HepG2 (cell line): ENCODE measurements around the gene BCL2L13. TPM values are rescaled to one million over a fixed set of nuclear protein-coding genes. Genes with fewer than 3 reads are reported as not detected.

Source experiments
- ATAC-seq: fragments of 200-7000 bp; cut with Tn5 transposase; 3 replicates; pipeline ENCODE4 v1.9.1; 2020; ENCODE audit warnings: mild to moderate bottlenecking, moderate library complexity
- BruUV-seq: library from RNA; stranded (reverse); fragments of 400-500 nt; replicated peaks from 2 replicates; lab custom pipeline; 2021; lab: Mats Ljungman, UMichigan
- CTCF ChIA-PET: fragments of 300-600 bp; formaldehyde crosslinking; extraction: SDS; loops from one replicate; lab custom pipeline; 2021; ENCODE audit warnings: low total read pairs, inconsistent platforms, low intra/inter-chr PET ratio; lab: Yijun Ruan, JAX
- POLR2A ChIA-PET: fragments of 350-600 bp; sonication (Branson Sonifier 250); formaldehyde crosslinking; loops from one replicate; lab custom pipeline; 2020; ENCODE audit warnings: antibody characterized with exemption, inconsistent platforms; lab: Yijun Ruan, JAX
- DNase-seq: peaks from one replicate; pipeline ENCODE4 v3.0.0-alpha.2; 2015; ENCODE audit warnings: low spot score
- FAIRE-seq: peaks from 3 replicates; lab custom pipeline; 2011; peaks lifted over from hg19 to GRCh38; lab: Jason Lieb, UNC
- H2AFZ ChIP-seq: one replicate; pipeline ENCODE4 v1.6.1; 2011; ENCODE audit warnings: low read length, inconsistent platforms
- H3K27ac ChIP-seq: fragments of 300-600 bp; 3 replicates; pipeline ENCODE4 v1.8.0; 2011; ENCODE audit warnings: mixed run types, mild to moderate bottlenecking, mixed read lengths, low read length, inconsistent platforms; ENCODE audit not compliant: insufficient read depth; ENCODE audit errors: extremely low read length
- H3K27me3 ChIP-seq, 2 experiments: fragments of 200-600 bp in 1 of 2; 2 replicates in 1 of 2; 3 replicates in 1 of 2; pipeline versions ENCODE4 v1.6.0 to v1.8.0; 2011; ENCODE audit warnings: low read length in 2 of 2, mild to moderate bottlenecking in 2 of 2, moderate library complexity in 2 of 2, inconsistent platforms in 1 of 2; ENCODE audit not compliant: insufficient read depth in 2 of 2, control insufficient read depth in 1 of 2
- H3K36me3 ChIP-seq, 2 experiments: fragments of 200-600 bp in 1 of 2; replicated peaks in 1 of 2; 2 replicates in 1 of 2; 3 replicates in 1 of 2; pipeline versions ENCODE4 v1.5.1 to v1.8.0; 2011; ENCODE audit warnings: low read length in 2 of 2, inconsistent platforms in 1 of 2; ENCODE audit not compliant: insufficient read depth in 2 of 2, control insufficient read depth in 1 of 2
- H3K4me1 ChIP-seq: 2 replicates; pipeline ENCODE4 v1.5.1; 2012; ENCODE audit warnings: low read length, inconsistent platforms; ENCODE audit not compliant: insufficient read depth
- H3K4me2 ChIP-seq: 2 replicates; pipeline ENCODE4 v1.6.0; 2011; ENCODE audit warnings: low read depth, low read length, inconsistent platforms
- H3K4me3 ChIP-seq, 3 experiments: fragments of 200-600 bp in 1 of 3; sonication (generic), shearing (Covaris generic) in 1 of 3; replicated peaks in 1 of 3; 2 replicates each; pipeline ENCODE4 v1.5.1; 2011 to 2016; ENCODE audit warnings: low read length in 3 of 3, inconsistent platforms in 2 of 3, low read depth in 2 of 3, mild to moderate bottlenecking in 2 of 3, control low read depth in 1 of 3, mixed read lengths in 1 of 3; ENCODE audit not compliant: insufficient read depth in 1 of 3
- H3K79me2 ChIP-seq: one replicate; pipeline ENCODE4 v1.6.1; 2011; ENCODE audit warnings: low read length, inconsistent platforms; ENCODE audit not compliant: insufficient read depth
- H3K9ac ChIP-seq: 2 replicates; pipeline ENCODE4 v1.6.0; 2011; ENCODE audit warnings: mild to moderate bottlenecking, low read depth, low read length, inconsistent platforms; ENCODE audit not compliant: insufficient read depth
- H3K9me3 ChIP-seq: 2 replicates; pipeline ENCODE4 v1.5.1; 2012; ENCODE audit warnings: mild to moderate bottlenecking, low read length
- H4K20me1 ChIP-seq: 2 replicates; pipeline ENCODE4 v1.6.0; 2011; ENCODE audit warnings: inconsistent platforms, mild to moderate bottlenecking, low read length, moderate library complexity; ENCODE audit not compliant: insufficient read depth
- BRD4 ChIP-seq: sonication (generic); formaldehyde crosslinking; IDR thresholded peaks from 2 replicates; pipeline ENCODE4 v1.4.0; 2020; ENCODE audit warnings: missing genetic modification reagents
- KDM2A ChIP-seq: sonication (generic); formaldehyde crosslinking; IDR thresholded peaks from 2 replicates; pipeline ENCODE4 v1.4.0; 2020; ENCODE audit warnings: low read depth, missing genetic modification reagents, borderline replicate concordance
- POGZ ChIP-seq: sonication (generic); formaldehyde crosslinking; IDR thresholded peaks from 2 replicates; pipeline ENCODE4 v1.4.0; 2020; ENCODE audit warnings: mild to moderate bottlenecking, missing genetic modification reagents
- ZNF580 ChIP-seq: IDR thresholded peaks from 2 replicates; pipeline ENCODE4 v1.6.1; 2016; ENCODE audit warnings: low read depth, borderline replicate concordance
- ZNF672 ChIP-seq: sonication (generic); formaldehyde crosslinking; IDR thresholded peaks from 2 replicates; pipeline ENCODE4 v1.8.1; 2022; ENCODE audit warnings: missing genetic modification reagents
- WGBS: methylation state at CpG from one replicate; pipeline ENCODE4 v1.1.6; 2017; ENCODE audit warnings: low lambda C conversion rate; 5-methylcytosine and 5-hydroxymethylcytosine counted together
- in situ Hi-C: cut with HindIII; loops from 2 replicates; pipeline ENCODE4 v1.10.0; 2017; ENCODE audit warnings: low pct_unique_long_range_greater_than_20kb; ENCODE audit not compliant: extremely low pct_ligation_motif_present
- intact Hi-C: fragments of 100-400 bp; cut with micrococcal nuclease; formaldehyde crosslinking; loops from one replicate; pipeline ENCODE4 v1.10.0; 2022; ENCODE audit not compliant: unreplicated experiment
- polyA plus RNA-seq, 8 experiments: library from polyadenylated mRNA; depleted of rRNA in 3 of 8; stranded (reverse) in 7 of 8; unstranded in 1 of 8; fragments of >200 nt; fragmentation: Illumina TruSeq in 4 of 8; extraction: Trizol in 4 of 8; gene quantifications; 2 replicates each; pipeline versions ENCODE4 v1.2.1 to v1.2.3, GENCODE V29; 2011 to 2016; ENCODE audit warnings: low read depth in 4 of 8, missing spikeins in 1 of 8, mixed read lengths in 1 of 8; ENCODE audit not compliant: insufficient read depth in 1 of 8
- total RNA-seq, 5 experiments: library from RNA; depleted of rRNA; stranded (reverse); fragments of >200 nt; fragmentation: Illumina TruSeq; extraction: Trizol; gene quantifications; 2 replicates each; pipeline ENCODE4 v1.2.3, GENCODE V29; 2016; ENCODE audit warnings: low read depth in 1 of 5

The BCL2L13 gene
- total and polyA plus RNA-seq, 2 of the 13 experiments (the other 11 are each of a cell fraction or from before 2014, with no cell fraction given): 13.5 to 14.6 TPM

GRCh38 chr22:17739196-17739975 lies 100.8 kb downstream of the BCL2L13 start (continued):
- TF ChIP-seq BRD4 (CRISPR knock-in tag) (no peak), POGZ (CRISPR knock-in tag) (no peak), ZNF672 (CRISPR knock-in tag) (no peak)

DNA sequence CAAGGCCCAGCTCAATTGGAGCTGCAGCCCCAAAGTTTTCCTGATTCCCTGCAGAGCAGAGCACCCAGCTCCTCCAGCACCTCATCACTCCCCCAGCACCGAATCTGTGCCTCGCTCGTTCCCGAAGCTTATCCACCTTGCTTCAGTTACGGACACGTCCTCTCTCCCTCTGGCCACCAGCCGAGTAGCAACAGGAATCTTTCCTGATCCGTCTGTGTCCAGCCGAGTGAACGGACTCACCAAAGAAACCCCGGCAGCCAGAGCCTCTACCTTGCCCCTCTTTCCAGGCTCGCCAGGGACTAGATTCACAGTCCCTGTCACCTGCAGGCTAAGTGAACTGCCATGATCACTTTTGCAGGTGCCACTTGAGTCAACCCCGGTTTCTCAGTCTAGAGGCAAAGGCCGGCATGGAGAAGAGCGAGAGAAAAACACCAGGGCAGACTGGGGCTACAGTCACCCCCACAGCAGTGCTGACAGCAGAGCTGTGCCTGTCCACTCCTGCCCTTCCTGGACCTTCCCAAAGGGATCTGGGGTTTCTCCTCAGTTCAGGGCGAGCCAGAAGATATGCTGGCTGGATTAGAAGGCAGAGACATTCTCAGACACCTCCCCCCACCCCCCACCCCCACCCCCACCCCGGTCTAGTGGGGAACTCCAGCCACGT lies 103.4 kb downstream of the BCL2L13 start:
- no peaks in the 10 kb centered on the region for H3K79me2 ChIP-seq
- no peaks in the 10 kb centered on the region for H3K9me3 ChIP-seq
- no TSS peak for BruUV-seq
- in situ Hi-C loops (loop anchor here (5.0 kb wide), 1 partner anchor 40 kb away; no protein-coding TSS in a partner anchor), intact Hi-C loops (loop anchor here (1.0 to 5.0 kb wide), 3 partner anchors 44 to 335 kb away; partner anchors contain the start of gene PEX26)
- no peaks in the 10 kb centered on the region for H3K27me3 ChIP-seq
- H3K27ac ChIP-seq: no peak overlapping the region
- 71% methylated on average over 15 of the region's 18 CpGs for WGBS
- H3K4me1 ChIP-seq: no peaks in the 10 kb centered on the region
- FAIRE-seq (no peak), DNase-seq (no peak), ATAC-seq (peak; percentile 40)
- POLR2A ChIA-PET: interaction anchor here (1.0 to 1.2 kb wide), 3 partner anchors 32 to 44 kb away, joined by 3 to 7 read pairs (median 3); partner anchors contain the start of gene BID
- H4K20me1 ChIP-seq: no peaks in the 10 kb centered on the region
- TF ChIP-seq KDM2A (CRISPR knock-in tag) (0 out of 2 replicates have a peak, but pooled peaks have one; percentile 1), ZNF580 (no peak)
- peaks cover 10 to 20% of the 10 kb centered on the region in 2 experiments; a peak in 4 of 5 replicates for H3K36me3 ChIP-seq
- CTCF ChIA-PET: interaction anchor here (3.1 kb wide), 1 partner anchor 44 kb away, joined by 24 read pairs; no protein-coding TSS in a partner anchor
- no peak overlapping the region for H3K9ac ChIP-seq
- H3K4me3 ChIP-seq: no peak overlapping the region
- H2AFZ ChIP-seq: no peak overlapping the region
- H3K4me2 ChIP-seq: no peak overlapping the region
